SIG-M5 (cell line): ENCODE measurements around the gene CLCN1.
"Not testable (repeated sequence)": the region's sequence is repeated elsewhere in the genome, so short reads cannot be mapped to it uniquely, and the experiment has no call there.

Experiments used
- DNase-seq: peaks from one replicate; lab custom pipeline; 2025; lab: John Stamatoyannopoulos, UW

Gene CLCN1

GRCh38 chr7:143315776-143316175 lies at the start of gene CLCN1:
CLCN1 (plus strand) TSS chr7:143316111; CDS start chr7:143316213, 102 bp downstream.
- no peak for DNase-seq

- no peak for DNase-seq
These were observed 46.7 kb upstream of the CLCN1 start for GRCh38 chr7:143269251-143269650.

GRCh38 chr7:143271240-143271639 lies 44.7 kb upstream of the CLCN1 start:
- DNase-seq = no peak

- DNase-seq = no peak
These were observed 43.0 kb upstream of the CLCN1 start for GRCh38 chr7:143272871-143273270.

- DNase-seq = no peak
These were observed 36.5 kb upstream of the CLCN1 start for GRCh38 chr7:143279186-143280098.

GRCh38 chr7:143280160-143280559 lies 35.8 kb upstream of the CLCN1 start:
- DNase-seq = no peak

- no peak for DNase-seq
These were observed 35.3 kb upstream of the CLCN1 start for GRCh38 chr7:143280566-143280965.

GRCh38 chr7:143281529-143281928 lies 34.4 kb upstream of the CLCN1 start:
- DNase-seq = no peak

- DNase-seq = no peak
These were observed 33.8 kb upstream of the CLCN1 start for GRCh38 chr7:143282124-143282523.

GRCh38 chr7:143283381-143283780 lies 32.5 kb upstream of the CLCN1 start:
- no peak for DNase-seq

- no peak for DNase-seq
These were observed 31.1 kb upstream of the CLCN1 start, which contains the start of gene TMEM139 for GRCh38 chr7:143284591-143285469. TMEM139 (plus strand) TSS chr7:143284958; CDS start chr7:143285958, 1,000 bp downstream.

- no peak for DNase-seq
These were observed 30.5 kb upstream of the CLCN1 start for GRCh38 chr7:143285470-143285778.

GRCh38 chr7:143285806-143286521 lies 29.9 kb upstream of the CLCN1 start:
- DNase-seq = no peak

- no peak for DNase-seq
These were observed 29.4 kb upstream of the CLCN1 start for GRCh38 chr7:143286522-143286890.

GRCh38 chr7:143287339-143287934 lies 28.5 kb upstream of the CLCN1 start:
- no peak for DNase-seq

- peak; percentile 55 for DNase-seq
These were observed 27.7 kb upstream of the CLCN1 start, which contains the start of gene CASP2 for GRCh38 chr7:143287935-143288826. CASP2 (plus strand) TSS chr7:143288351; CDS start chr7:143288456, 105 bp downstream.

GRCh38 chr7:143288836-143289235 lies 27.1 kb upstream of the CLCN1 start:
- no peak for DNase-seq

GRCh38 chr7:143289421-143289820 lies 26.5 kb upstream of the CLCN1 start:
- no peak for DNase-seq

- not testable (repeated sequence) for DNase-seq
These were observed 26.0 kb upstream of the CLCN1 start for GRCh38 chr7:143289888-143290287.

- DNase-seq = no peak
These were observed 25.6 kb upstream of the CLCN1 start for GRCh38 chr7:143290293-143290692.

- no peak for DNase-seq
These were observed 23.0 kb upstream of the CLCN1 start for GRCh38 chr7:143292876-143293275.
